ACHN (cell line): ENCODE results near the gene PAX3.
A peak's percentile ranks its signal among the peaks of the same experiment; 100 is the strongest.

ENCODE experiments used
- DNase-seq: peaks from one replicate; pipeline ENCODE4 v3.0.0-alpha.2; 2015
- in situ Hi-C: cut with HindIII; loops from 2 replicates; pipeline ENCODE4 v1.10.0; 2017; ENCODE audit warnings: low sequenced_read_pairs, low pct_ligation_motif_present, low pct_unique_long_range_greater_than_20kb

Gene PAX3

DNA sequence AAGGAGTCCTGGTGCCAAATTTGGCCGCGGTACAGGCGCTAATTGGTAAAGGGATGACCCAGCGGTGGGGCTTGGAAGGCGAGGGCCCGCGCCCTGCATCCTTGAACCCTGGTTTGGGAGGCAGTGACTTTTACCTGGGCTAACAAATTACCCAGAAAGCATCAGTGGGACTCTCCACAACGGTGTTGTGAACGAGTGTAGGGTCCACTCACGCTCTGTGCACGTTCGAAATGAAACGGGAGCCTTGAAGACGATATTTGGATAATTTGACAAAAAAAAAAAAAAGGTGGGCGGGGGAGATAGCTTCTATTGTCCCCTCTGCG is 3.0 kb upstream of the PAX3 start:
- no peak for DNase-seq
- in situ Hi-C loops = loop anchor here (25.0 kb wide), 1 partner anchor 261 kb away; no protein-coding TSS in a partner anchor

DNA sequence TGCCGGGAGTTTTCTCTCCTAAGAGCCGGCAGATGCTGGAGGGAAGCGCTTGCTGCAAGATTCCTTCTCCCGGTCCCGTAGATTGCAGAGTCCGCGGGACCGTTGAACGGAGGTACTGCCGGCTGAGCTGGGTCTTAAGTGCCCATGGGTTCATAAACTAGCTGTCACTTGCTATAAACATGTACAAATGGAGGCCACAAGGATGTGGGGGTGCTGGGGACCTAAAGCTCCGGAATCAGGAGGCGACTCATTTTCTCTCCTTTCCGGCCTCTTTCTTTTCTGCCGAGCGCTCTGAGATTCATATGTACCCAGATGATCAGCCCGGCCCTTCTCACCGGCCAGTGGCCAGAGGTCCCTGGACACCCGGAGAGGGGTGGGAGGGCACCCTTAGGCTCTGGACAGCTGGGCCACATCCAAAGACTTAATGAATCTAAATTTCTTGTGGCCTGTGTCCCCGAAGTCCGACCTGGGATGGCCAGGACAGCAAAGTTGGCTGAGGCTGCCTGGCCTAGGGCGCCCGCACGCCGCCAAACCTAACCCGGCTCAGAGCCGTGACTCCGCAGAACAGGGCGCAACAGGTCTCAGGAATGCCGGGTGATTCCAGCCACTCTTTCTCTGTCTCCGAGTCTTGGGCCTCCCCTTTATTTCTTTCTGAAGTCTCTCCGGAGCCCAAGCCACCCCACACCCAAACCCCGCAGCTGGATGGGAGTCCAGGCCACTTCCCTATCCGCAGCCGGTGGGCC is 2.4 kb upstream of the PAX3 start:
- in situ Hi-C loops = loop anchor here (25.0 kb wide), 1 partner anchor 261 kb away; no protein-coding TSS in a partner anchor
- DNase-seq = peak; percentile 24

DNA sequence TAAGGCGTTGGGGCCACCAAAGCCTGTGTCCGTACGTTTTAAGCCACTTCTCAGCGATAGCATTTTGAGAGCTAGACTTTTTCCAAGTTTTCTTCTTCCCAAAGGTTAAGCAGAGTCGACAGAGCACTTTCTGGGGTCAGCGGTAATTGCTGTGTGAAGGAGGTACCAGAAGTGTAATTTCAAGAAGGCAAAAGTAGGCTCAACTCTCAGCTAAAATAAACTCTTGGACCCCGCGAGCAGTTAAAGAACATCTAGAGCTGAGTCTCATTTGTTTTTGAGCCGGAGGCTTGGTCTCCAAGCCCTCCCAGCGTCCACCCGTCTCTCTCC is 1.9 kb upstream of the PAX3 start:
- in situ Hi-C loops = loop anchor here (25.0 kb wide), 1 partner anchor 262 kb away; no protein-coding TSS in a partner anchor

DNA sequence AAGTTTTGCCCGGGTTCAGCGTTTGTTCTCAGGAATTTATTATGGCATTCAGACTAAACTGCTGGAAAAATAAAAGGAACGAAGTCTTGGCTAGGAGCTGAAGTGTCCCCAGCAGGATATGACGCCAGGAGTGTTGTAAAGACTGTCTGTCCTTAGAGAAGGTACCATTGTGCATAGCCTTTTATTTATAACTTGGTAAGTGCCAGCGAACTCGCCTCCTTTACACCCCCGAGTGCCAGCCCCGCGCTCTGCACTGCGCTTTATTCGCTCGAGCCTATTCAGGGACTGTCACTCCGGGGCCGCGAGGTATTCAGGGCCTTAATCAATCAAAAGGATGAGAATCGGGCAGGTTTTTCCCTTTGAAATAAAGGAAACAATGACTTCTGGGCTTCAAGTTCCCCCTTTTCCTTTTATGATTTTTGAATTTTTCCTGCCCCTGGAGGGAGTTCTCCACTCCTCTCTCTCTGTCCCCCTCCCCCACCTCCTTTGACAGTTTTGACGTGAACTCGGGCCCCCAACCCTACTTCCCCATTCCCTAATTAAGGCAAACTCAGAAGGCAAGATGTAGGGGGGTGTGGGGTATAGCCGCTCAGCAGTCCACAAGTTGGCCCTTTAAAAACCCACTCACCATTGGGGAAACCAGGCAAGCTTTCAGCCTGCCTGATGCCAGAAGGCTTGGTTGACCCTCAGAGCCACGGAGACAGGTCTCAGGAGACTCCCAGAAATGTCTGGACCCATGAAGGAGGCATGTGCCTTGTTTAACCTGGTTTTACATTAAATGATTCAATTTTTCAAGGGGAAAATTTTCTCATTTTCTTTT is 1.3 kb upstream of the PAX3 start:
- in situ Hi-C loops = loop anchor here (25.0 kb wide), 1 partner anchor 262 kb away; no protein-coding TSS in a partner anchor
- no peak for DNase-seq

More for the DNA sequence above, 1.9 kb upstream of the PAX3 start:
- DNase-seq = no peak

DNA sequence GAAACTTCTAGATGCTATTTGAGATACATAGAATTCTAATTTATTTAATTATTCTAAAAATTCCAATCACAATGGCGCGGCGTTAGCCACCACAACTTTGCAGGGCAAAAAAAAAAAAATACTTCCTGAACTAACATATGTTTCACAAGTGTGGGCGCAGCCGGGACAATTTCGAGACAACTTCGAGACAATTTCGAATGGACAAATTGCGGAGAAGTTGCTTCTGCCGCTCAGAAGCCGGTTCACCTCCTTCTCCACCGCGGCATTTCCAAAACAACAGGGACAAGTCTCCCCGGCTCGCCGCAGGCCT is 842 bp downstream of the PAX3 start:
- in situ Hi-C loops = no loop called here
- no peak for DNase-seq

DNA sequence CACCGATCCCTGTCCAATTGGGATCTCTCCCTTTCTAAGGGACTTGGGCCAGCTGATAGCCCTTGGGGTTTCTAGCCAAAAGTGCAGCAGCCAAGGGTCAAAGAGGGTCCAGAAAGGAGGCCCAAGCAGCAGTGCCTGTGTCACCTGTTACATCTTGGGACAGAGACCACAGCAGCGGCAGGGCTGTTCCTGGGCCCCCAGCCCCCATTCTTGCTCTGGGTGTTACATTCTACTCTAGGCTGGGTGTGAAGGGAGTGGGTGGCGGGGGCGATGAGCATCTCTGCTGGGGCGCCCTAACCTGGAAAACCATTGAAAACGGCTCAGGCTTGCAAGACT is 1.2 kb downstream of the PAX3 start:
- in situ Hi-C loops = no loop called here
- DNase-seq = no peak

DNA sequence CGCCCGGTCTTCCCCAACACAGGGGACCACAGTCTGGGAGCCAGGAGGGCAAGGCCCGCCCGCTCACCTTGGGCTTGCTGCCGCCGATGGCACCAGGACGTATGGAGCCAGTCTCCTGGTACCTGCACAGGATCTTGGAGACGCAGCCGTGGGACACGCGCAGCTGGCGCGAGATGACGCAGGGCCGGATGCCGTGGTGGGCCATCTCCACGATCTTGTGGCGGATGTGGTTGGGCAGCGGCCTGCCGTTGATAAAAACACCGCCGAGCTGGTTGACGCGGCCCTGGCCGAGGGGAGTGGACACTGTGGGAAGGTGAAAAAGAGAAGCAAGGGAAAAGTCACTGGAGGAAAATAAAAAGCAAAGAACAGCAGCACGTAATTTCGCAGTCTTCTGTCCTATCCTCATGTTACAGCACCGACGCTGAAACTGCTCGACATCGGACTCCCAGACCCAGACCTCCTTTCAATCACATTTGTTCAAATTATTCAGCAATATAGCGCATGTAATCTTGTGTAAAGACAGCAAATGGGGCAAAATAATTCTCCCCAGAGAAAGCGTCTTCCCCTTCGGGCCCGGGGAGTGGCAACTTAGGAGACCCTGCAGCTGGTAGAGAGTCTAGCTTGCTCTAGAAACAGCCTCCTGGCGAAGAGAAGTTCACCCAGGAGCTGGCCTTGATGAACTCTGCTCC is 1.7 kb downstream of the PAX3 start:
- in situ Hi-C loops = no loop called here
- no peak for DNase-seq

DNA sequence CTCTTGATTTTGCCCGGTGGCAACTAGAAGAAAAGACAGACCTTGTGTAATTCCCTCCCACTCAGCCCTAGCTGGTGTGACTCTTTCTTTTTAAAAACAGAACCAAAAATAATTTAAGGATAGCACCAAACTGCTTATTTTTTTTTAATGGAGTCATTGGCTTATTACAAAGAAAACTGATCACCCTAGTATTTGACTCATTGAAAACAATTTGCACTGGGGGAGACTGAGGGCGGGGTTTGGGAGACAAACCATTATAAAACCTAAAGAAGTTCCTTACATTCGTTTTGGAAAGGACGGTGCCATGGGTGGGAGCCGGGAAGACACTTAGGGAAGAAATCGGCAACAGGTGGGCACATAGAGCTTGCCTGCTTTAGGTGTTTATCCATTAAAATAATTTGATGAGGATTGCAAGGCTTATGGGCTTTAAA is 2.5 kb downstream of the PAX3 start:
- DNase-seq = no peak
- in situ Hi-C loops = no loop called here

DNA sequence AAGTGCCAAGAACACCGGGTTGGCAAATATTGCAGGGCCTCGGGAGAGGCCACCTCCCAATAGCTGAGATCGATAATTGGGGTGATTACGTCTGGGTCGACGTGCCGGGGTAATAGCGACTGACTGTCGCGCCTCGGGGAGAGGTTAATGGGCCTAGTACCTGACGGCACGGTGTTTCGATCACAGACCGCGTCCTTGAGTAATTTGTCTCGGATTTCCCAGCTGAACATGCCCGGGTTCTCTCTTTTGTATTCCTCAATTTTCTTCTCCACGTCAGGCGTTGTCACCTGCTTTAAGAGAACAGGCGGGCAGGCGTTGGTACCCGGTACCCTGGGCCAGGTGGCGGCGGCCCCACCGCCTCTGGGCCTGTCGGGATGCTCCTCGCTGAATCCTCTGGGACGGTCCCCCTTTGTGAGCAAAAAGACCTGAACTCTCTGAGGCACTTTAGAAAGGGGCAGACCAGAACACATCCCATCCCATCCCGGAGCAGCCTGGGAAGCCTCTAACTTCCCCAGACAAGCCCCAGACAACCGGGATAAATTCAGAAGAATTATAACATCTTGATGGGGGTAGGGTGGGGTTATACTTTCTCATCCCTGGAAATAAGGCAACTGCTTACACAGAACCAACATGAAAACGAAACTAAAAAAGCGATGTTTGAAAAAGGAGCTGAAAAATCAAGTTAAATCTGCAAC is 3.3 kb downstream of the PAX3 start:
- no peak for DNase-seq
- in situ Hi-C loops = no loop called here

DNA sequence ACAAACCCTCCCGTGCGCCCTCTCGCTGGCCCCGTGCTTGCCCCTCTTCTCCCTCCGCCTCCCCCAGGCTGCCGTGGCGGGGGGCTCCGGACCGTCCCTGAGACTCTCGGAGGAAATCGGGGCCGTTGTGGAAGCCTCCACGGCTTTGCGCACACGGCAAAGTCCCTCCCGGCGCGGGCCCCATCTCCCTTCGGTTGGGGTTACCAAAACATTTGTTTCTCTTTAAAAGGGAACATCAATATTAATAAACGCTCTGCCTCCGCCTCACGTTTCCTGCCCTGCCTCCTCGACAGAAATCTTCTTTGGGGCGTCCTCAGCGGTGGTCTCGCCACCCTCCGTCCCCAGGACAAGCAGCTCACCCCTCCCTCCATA is 3.8 kb downstream of the PAX3 start:
- in situ Hi-C loops = no loop called here
- no peak for DNase-seq

DNA sequence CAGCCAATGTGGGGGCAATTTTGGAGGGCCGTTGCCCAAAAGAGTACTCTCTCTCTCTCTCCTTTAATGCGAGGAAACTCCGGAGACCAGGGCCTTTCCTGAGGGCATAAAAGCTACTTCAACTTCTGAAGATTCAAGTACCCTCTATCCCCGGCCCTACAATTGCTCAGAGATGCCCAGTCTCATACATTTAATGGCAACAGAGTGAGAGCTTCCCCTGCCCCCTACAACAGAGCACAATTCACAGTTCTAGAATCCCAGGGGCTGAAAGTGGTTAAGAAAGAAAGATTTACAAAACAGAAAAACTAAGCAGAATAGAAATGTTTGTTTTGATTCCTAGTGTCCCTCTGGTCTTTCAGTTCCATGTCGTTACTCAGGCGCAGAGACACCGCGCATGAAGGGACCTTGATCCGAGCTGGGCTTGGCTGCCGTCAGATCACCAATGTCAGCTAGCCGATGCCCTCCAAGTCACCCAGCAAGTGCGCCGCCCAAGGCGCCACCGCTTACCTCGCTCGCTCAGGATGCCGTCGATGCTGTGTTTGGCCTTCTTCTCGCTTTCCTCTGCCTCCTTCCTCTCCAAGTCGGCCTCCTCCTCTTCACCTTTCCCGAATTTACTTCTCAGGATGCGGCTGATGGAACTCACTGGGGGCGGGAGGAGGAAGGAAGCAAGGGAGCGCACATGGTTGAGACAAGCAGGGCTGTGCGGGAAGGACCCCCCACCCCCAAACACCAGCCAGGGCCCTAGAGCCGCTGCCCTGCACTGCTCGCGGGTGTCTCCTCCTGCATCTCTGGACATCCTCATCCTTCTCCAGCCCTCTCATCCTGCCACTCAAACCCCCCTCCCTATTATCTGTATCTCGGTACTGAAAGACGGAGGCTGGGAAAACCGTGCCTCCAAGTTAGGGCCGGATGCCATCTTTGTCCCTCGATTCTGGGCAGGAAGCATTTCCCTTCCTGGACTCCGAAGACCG is 4.9 kb downstream of the PAX3 start:
- DNase-seq = no peak
- in situ Hi-C loops = no loop called here

DNA sequence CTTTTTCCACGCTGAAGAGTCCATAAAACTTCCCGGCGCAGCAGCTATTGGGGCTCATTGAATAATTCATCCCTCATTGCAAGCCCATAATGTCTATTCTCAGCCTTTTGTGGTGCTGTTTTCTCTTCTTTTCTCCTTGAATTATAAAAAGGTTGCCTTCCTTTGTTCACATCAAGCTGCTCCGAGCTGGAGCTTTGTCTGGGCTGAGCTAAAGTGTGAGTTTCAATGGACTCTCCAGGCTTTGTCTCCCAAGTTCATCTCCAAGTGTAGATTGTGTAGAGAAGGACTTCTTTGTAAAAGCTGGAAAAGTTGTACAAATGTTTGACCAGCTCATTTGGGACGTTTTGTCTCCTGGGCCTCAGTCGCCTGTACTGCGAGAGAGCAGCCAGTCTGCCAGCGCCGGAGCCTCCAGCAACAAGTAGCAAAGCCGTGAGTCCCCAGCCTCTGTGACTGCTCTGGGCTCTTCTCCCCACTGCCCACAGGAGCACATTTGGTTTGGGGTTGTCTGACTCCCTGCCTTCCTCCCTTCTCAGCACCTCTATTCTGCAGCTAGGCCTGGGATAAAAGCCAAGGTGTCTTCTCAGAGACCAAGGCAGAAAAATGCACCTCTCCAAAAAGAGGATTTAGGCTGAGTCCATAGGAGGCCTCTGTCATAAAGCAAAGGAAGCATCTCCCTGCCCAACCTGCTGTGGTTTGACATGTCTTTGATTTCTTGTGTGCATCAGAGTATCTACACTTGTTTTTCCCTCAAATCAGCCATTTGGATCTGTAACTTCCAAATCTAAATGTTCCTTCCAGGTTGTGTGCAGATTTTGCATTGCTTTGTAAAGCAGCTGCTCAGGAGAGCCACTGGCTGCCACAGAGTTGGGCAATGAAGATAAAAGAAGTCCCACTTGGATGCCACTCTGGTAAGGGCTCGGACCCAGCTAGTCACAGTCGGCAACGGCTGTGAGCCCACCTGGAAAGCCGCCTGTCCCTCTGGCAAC is 6.4 kb downstream of the PAX3 start:
- no peak for DNase-seq
- in situ Hi-C loops = no loop called here

DNA sequence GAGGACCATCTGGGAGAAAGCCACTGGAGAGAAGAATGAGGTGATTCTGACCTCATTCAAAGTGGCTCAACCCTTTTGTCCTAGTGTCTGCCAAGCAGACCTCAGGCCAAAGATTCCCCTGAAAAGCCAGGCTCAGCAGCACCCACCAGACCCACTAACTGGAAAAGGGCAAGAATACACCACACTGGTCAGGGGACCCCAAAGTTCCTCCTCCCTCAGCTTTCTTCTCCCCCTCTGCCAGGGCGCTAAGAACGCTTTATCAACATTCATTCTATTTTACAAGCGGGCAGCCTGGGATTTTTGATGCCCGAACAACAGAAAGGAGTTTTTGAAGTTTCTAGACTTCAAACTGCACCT is 7.3 kb downstream of the PAX3 start:
- in situ Hi-C loops = no loop called here
- no peak for DNase-seq

DNA sequence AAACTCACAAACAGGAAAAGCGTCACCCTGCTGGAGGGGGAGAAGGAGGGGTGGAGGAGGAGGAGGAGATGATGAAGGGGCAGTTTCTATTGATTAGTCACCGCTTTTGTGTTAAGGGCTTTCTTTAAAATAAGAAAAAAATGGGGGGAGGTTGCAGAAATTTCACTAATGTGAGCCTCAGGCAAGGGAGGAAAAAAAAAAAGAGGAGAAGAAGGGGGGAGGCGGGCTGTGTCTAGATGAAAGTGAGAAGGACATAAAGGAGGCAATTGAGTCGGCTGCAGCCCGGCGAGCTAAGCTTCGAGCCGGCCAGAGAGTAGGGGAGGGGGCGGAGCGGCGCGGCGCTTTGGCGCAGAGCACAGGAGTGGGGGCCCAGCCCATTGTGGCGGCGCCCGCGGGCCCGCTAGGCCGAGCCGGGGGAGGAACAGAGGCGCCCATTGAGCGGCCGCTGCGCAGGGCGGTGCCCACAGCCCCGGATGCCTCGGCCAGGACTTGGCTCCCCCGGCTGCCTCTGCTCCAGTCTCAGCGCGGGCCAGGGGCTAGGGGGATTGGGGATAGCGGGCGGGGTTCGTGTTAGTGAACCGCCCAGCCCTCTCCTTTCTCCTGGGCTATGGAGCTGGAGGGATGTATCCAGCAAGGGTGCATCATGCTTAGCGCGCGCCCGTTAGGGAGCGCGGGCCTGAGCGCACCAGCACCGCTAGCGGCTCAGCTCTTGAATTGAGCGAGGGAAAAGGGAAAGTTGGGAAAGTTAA is 7.9 kb downstream of the PAX3 start:
- in situ Hi-C loops = no loop called here
- DNase-seq = no peak

DNA sequence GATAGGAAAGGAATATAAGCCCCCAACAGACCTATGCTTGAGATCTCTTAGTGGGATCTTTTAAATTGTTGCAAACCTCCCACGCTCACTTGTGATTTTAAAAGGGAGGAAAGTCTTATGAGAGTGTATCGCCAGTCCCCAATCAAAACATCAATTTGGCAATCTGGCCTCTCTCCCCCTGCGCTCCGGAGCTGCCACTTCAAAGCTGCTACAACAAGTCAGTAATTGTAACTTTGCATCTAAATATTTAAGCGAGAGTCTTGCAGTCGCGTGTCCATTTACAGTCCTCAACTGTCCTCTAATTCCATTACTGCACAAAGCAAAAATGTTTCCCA is 8.4 kb downstream of the PAX3 start:
- in situ Hi-C loops = no loop called here
- DNase-seq = no peak

DNA sequence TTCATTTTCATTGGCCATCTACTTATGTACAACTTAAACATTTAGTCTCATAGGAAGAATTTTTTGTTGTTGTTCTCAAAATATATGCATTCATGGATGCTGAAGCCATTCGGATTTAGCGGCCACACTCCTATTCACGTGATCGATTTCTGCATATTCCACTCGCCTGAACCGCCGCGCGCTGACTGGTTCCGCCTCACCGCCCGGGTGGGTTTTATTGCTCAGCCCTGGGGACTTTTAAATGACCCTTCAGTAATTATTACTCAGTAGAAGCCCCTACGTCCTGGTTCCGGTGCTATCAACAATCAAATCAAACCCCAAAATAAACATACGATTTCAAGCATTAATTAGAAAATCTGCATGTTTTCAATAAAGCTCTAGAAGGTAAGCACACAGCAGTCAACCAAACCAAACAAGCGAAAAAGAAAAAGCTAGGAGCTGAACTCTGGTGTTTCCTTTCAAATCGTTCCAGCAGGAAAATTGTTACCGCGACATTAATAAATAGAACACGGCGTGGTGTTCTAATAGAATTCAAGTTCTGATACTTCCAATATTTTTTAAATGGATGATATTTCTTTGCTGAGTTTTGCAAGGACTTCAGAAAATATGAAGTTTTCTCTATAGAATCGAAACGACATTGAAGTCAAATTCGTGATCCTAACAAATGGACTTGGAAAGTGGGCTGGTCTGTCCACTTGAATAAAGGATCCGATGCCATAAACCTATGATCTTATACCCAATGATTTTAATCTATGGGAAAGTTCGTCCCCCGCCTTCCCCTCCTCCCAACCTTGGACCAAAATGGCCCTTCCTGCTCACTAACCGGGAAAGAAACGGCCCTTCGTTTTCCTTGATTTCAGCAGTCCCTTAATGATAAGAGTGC is 9.3 kb downstream of the PAX3 start:
- in situ Hi-C loops = no loop called here
- no peak for DNase-seq
